GM23338 (cell line): ENCODE data around the gene LMBR1L. TPM values are rescaled to one million over a fixed set of nuclear protein-coding genes. Genes with fewer than 3 reads are reported as not detected.

Experiments used
- ATAC-seq: fragments of 200-7000 bp; cut with Tn5 transposase; 3 replicates; pipeline ENCODE4 v1.9.1; 2020
- DNase-seq: peaks from one replicate; pipeline ENCODE4 v3.0.0-alpha.2; 2015; ENCODE audit warnings: low spot score
- H2AFZ ChIP-seq: fragments of 200-600 bp; sonication (generic); 2 replicates; pipeline ENCODE4 v1.8.0; 2016; ENCODE audit warnings: antibody characterized with exemption, mild to moderate bottlenecking, moderate library complexity
- H3F3A ChIP-seq: fragments of 200-600 bp; sonication (generic); replicated peaks from 2 replicates; pipeline ENCODE4 v1.8.0; 2017; ENCODE audit warnings: antibody characterized with exemption, mixed run types, low read depth
- H3K27ac ChIP-seq: fragments of 200-600 bp; sonication (generic); 2 replicates; pipeline ENCODE4 v1.6.1; 2016; ENCODE audit warnings: low read depth
- H3K27me3 ChIP-seq: fragments of 200-600 bp; sonication (generic); 2 replicates; pipeline ENCODE4 v1.8.0; 2016; ENCODE audit warnings: mild to moderate bottlenecking, mixed run types, moderate library complexity; ENCODE audit not compliant: insufficient read depth
- H3K36me3 ChIP-seq: fragments of 200-600 bp; sonication (generic); 2 replicates; pipeline ENCODE4 v1.8.0; 2016; ENCODE audit warnings: mild to moderate bottlenecking; ENCODE audit not compliant: insufficient read depth
- H3K4me1 ChIP-seq: fragments of 200-600 bp; sonication (generic); 2 replicates; pipeline ENCODE4 v1.8.0; 2016; ENCODE audit warnings: mild to moderate bottlenecking, moderate library complexity; ENCODE audit not compliant: insufficient read depth
- H3K4me2 ChIP-seq: fragments of 200-600 bp; sonication (generic); 2 replicates; pipeline ENCODE4 v1.7.1; 2017; ENCODE audit warnings: mixed run types
- H3K4me3 ChIP-seq: fragments of 200-600 bp; sonication (generic); 2 replicates; pipeline ENCODE4 v1.6.1; 2016; ENCODE audit warnings: mixed run types
- H3K79me2 ChIP-seq: fragments of 200-600 bp; sonication (generic); replicated peaks from 2 replicates; pipeline ENCODE4 v1.8.0; 2017; ENCODE audit warnings: mild to moderate bottlenecking; ENCODE audit not compliant: insufficient read depth
- H3K9me2 ChIP-seq: fragments of 200-600 bp; sonication (generic); 2 replicates; pipeline ENCODE4 v1.8.0; 2017; ENCODE audit not compliant: insufficient read depth
- H4K20me1 ChIP-seq: fragments of 200-600 bp; sonication (generic); replicated peaks from 2 replicates; pipeline ENCODE4 v1.8.0; 2017; ENCODE audit warnings: mild to moderate bottlenecking; ENCODE audit not compliant: insufficient read depth
- H3K27ac Mint-ChIP-seq: 2 replicates; pipeline ENCODE4 v1.8.0; 2020; ENCODE audit warnings: inconsistent platforms, mild to moderate bottlenecking, moderate library complexity, mixed read lengths
- H3K27me3 Mint-ChIP-seq: 3 replicates; pipeline ENCODE4 v1.8.0; 2022; ENCODE audit warnings: low read depth, mild to moderate bottlenecking, moderate library complexity, mixed read lengths, inconsistent platforms; ENCODE audit not compliant: insufficient read depth, poor library complexity
- H3K36me3 Mint-ChIP-seq: 3 replicates; pipeline ENCODE4 v1.8.0; 2021; ENCODE audit warnings: low read depth, mild to moderate bottlenecking, inconsistent platforms, moderate library complexity, mixed read lengths
- H3K4me1 Mint-ChIP-seq: 3 replicates; pipeline ENCODE4 v1.8.0; 2020; ENCODE audit warnings: mild to moderate bottlenecking, inconsistent platforms, mixed read lengths
- H3K4me3 Mint-ChIP-seq: 3 replicates; pipeline ENCODE4 v1.8.0; 2021; ENCODE audit warnings: moderate library complexity, mild to moderate bottlenecking, inconsistent platforms, mixed read lengths
- H3K9me3 Mint-ChIP-seq: 3 replicates; pipeline ENCODE4 v1.8.0; 2020; ENCODE audit warnings: moderate library complexity, mild to moderate bottlenecking, inconsistent platforms, mixed read lengths
- CREB1 ChIP-seq: fragments of 250-450 bp; sonication (Bioruptor Pico); IDR thresholded peaks from 2 replicates; pipeline ENCODE4 v1.5.0; 2020; ENCODE audit warnings: low read depth, mild to moderate bottlenecking, moderate library complexity
- EZH2 ChIP-seq: fragments of 200-600 bp; sonication (generic); IDR thresholded peaks from one replicate; pipeline ENCODE4 v1.8.0; 2017; ENCODE audit warnings: antibody characterized with exemption, mild to moderate bottlenecking, low read depth; ENCODE audit not compliant: unreplicated experiment
- EZH2phosphoT487 ChIP-seq: fragments of 200-600 bp; sonication (generic); IDR thresholded peaks from one replicate; pipeline ENCODE4 v1.8.1; 2018; ENCODE audit warnings: antibody characterized with exemption; ENCODE audit not compliant: unreplicated experiment
- NANOG ChIP-seq: IDR thresholded peaks from 2 replicates; pipeline ENCODE4 v1.6.1; 2016; ENCODE audit warnings: antibody characterized with exemption, borderline replicate concordance
- POLR2AphosphoS5 ChIP-seq: IDR thresholded peaks from 2 replicates; pipeline ENCODE4 v1.6.1; 2016; ENCODE audit warnings: antibody characterized with exemption, low read depth
- STAT1 ChIP-seq: IDR thresholded peaks from one replicate; pipeline ENCODE4 v1.6.1; 2016; ENCODE audit warnings: antibody characterized with exemption; ENCODE audit not compliant: unreplicated experiment
- ZNF331 ChIP-seq: fragments of 250-450 bp; sonication (Bioruptor Pico); IDR thresholded peaks from 2 replicates; pipeline ENCODE4 v1.5.0; 2020; ENCODE audit warnings: low read depth, mild to moderate bottlenecking, moderate library complexity
- polyA plus RNA-seq: library from polyadenylated mRNA; unstranded; fragments of >200 nt; fragmentation: Nextera tagmentation; extraction: Ambion mirVana; gene quantifications from 2 replicates; pipeline ENCODE4 v1.2.1, GENCODE V29; 2016
- total RNA-seq: library from RNA; depleted of rRNA; stranded (reverse); fragments of >200 nt; shearing (Covaris generic); gene quantifications from 2 replicates; pipeline ENCODE4 v1.2.3, GENCODE V29; 2014
- TF ChIP-seq, protein P1 (sequence below): fragments of 250-450 bp; sonication (Bioruptor Pico); IDR thresholded peaks from 2 replicates; pipeline ENCODE4 v1.5.0; 2020; ENCODE audit warnings: mild to moderate bottlenecking, moderate library complexity
- TF ChIP-seq, protein P2 (sequence below), 2 experiments: fragments of 200-600 bp in 1 of 2; sonication (generic) in 1 of 2; conservative IDR thresholded peaks; 2 replicates each; pipeline versions ENCODE4 v1.5.1 to v1.6.1; 2016 to 2017; ENCODE audit warnings: antibody characterized with exemption in 2 of 2, low read depth in 2 of 2, mild to moderate bottlenecking in 2 of 2, moderate library complexity in 1 of 2
- TF ChIP-seq, protein P3 (sequence below): IDR thresholded peaks from one replicate; pipeline ENCODE4 v1.6.1; 2018; ENCODE audit warnings: antibody characterized with exemption; ENCODE audit not compliant: unreplicated experiment
- TF ChIP-seq, protein P4 (sequence below): IDR thresholded peaks from 2 replicates; pipeline ENCODE4 v1.6.1; 2016; ENCODE audit warnings: antibody characterized with exemption

Gene LMBR1L
- total and polyA plus RNA-seq, 2 experiments from 2014 or later, result 19.8 to 57.0 TPM

DNA sequence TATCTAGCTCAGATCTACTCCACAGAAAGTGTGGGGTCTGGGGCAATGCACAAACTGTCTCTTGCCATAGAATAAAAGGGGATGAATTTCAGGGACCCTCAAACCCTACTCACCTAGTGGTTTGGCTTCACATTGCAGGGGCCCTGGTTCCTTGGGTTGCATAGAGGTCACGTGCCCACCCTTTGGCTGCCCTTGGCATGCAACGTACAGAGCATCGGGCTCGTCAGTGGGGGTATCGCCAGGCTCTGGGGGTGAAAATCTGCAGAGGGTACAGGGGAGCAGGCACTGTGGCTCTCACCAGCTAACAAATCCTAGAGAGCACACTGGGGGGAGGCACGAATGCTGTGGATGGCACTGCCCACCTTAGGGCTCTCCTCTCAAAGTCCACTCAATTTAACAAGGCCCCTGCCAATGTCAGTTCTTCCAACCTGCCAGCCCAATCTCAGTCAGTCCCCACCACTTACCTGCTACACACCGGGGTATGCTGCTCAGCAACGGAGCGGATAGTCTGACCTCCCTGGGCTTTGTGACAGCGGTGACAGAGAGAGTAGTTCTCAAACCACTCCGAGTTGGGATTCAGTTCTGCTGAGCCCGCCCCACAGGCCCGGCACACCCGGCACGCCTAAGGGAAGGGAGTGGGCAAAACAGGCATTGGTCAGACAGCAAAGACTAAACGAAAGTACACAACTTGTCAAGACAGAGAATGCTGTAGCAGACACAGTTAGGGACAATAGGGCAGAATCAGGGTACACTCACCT lies 58.0 kb downstream of the LMBR1L start (continued):
- TF ChIP-seq, protein P1, sequence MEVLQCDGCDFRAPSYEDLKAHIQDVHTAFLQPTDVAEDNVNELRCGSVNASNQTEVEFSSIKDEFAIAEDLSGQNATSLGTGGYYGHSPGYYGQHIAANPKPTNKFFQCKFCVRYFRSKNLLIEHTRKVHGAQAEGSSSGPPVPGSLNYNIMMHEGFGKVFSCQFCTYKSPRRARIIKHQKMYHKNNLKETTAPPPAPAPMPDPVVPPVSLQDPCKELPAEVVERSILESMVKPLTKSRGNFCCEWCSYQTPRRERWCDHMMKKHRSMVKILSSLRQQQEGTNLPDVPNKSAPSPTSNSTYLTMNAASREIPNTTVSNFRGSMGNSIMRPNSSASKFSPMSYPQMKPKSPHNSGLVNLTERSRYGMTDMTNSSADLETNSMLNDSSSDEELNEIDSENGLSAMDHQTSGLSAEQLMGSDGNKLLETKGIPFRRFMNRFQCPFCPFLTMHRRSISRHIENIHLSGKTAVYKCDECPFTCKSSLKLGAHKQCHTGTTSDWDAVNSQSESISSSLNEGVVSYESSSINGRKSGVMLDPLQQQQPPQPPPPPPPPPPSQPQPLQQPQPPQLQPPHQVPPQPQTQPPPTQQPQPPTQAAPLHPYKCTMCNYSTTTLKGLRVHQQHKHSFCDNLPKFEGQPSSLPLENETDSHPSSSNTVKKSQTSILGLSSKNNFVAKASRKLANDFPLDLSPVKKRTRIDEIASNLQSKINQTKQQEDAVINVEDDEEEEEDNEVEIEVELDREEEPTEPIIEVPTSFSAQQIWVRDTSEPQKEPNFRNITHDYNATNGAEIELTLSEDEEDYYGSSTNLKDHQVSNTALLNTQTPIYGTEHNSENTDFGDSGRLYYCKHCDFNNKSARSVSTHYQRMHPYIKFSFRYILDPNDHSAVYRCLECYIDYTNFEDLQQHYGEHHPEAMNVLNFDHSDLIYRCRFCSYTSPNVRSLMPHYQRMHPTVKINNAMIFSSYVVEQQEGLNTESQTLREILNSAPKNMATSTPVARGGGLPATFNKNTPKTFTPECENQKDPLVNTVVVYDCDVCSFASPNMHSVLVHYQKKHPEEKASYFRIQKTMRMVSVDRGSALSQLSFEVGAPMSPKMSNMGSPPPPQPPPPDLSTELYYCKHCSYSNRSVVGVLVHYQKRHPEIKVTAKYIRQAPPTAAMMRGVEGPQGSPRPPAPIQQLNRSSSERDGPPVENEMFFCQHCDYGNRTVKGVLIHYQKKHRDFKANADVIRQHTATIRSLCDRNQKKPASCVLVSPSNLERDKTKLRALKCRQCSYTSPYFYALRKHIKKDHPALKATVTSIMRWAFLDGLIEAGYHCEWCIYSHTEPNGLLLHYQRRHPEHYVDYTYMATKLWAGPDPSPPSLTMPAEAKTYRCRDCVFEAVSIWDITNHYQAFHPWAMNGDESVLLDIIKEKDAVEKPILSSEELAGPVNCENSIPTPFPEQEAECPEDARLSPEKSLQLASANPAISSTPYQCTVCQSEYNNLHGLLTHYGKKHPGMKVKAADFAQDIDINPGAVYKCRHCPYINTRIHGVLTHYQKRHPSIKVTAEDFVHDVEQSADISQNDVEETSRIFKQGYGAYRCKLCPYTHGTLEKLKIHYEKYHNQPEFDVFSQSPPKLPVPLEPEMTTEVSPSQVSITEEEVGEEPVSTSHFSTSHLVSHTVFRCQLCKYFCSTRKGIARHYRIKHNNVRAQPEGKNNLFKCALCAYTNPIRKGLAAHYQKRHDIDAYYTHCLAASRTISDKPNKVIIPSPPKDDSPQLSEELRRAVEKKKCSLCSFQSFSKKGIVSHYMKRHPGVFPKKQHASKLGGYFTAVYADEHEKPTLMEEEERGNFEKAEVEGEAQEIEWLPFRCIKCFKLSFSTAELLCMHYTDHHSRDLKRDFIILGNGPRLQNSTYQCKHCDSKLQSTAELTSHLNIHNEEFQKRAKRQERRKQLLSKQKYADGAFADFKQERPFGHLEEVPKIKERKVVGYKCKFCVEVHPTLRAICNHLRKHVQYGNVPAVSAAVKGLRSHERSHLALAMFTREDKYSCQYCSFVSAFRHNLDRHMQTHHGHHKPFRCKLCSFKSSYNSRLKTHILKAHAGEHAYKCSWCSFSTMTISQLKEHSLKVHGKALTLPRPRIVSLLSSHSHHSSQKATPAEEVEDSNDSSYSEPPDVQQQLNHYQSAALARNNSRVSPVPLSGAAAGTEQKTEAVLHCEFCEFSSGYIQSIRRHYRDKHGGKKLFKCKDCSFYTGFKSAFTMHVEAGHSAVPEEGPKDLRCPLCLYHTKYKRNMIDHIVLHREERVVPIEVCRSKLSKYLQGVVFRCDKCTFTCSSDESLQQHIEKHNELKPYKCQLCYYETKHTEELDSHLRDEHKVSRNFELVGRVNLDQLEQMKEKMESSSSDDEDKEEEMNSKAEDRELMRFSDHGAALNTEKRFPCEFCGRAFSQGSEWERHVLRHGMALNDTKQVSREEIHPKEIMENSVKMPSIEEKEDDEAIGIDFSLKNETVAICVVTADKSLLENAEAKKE (CRISPR knock-in tag), result no peak
- TF ChIP-seq, protein P2, sequence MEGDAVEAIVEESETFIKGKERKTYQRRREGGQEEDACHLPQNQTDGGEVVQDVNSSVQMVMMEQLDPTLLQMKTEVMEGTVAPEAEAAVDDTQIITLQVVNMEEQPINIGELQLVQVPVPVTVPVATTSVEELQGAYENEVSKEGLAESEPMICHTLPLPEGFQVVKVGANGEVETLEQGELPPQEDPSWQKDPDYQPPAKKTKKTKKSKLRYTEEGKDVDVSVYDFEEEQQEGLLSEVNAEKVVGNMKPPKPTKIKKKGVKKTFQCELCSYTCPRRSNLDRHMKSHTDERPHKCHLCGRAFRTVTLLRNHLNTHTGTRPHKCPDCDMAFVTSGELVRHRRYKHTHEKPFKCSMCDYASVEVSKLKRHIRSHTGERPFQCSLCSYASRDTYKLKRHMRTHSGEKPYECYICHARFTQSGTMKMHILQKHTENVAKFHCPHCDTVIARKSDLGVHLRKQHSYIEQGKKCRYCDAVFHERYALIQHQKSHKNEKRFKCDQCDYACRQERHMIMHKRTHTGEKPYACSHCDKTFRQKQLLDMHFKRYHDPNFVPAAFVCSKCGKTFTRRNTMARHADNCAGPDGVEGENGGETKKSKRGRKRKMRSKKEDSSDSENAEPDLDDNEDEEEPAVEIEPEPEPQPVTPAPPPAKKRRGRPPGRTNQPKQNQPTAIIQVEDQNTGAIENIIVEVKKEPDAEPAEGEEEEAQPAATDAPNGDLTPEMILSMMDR (conservative IDR thresholded peaks at IDR 0.05; ENCODE audit: low read depth in 2 of 2), result no peak

DNA sequence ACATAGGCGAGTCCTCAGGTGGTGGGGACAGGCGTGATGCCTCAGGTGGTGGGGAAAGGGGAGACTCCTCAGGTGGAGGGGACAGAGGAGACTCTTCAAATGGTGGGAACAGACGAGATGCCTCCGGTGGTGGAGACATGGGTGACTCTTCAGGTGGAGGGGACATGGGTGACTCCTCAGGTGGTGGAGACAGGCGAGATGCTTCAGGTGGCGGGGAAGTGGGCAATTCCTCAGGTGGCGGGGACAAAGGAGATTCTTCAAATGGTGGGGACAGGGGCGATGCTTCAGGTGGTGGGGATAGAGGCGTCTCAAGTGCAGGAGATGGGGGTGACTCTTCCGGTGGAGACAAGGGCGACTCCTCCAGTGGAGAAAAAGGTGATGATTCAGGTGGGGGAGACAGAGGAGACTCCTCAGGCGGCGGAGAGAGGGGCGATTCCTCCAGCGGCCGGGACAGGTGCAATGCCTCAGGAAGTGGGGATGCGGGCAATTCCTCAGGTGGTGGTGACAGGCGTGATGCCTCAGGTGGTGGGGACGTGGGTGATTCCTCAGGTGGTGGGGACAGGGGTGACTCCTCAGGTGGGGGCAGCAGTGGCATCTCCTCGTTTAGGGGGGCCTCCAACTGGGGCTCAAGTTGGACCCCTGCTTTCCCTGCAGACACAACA lies 58.7 kb downstream of the LMBR1L start:
- H3K27ac ChIP-seq, result no peak overlapping the region
- H4K20me1 ChIP-seq, result peaks cover 53% of the 10 kb centered on the region
- no peaks in the 10 kb centered on the region for H3K27me3 ChIP-seq
- peaks cover 19% of the 10 kb centered on the region for H3K4me1 Mint-ChIP-seq
- no peak overlapping the region for H2AFZ ChIP-seq
- peaks cover 35% of the 10 kb centered on the region for H3K79me2 ChIP-seq
- ATAC-seq, result no peak
- H3K9me3 Mint-ChIP-seq, result no peaks in the 10 kb centered on the region; the same call in 2 of the 3 replicates
- H3K4me3 ChIP-seq, result no peak overlapping the region
- H3K4me3 Mint-ChIP-seq, result no peak overlapping the region
- peaks cover 89% of the 10 kb centered on the region for H3K36me3 Mint-ChIP-seq
- no peak overlapping the region for H3K4me2 ChIP-seq
- H3K36me3 ChIP-seq, result peaks cover 36% of the 10 kb centered on the region
- no peaks in the 10 kb centered on the region for H3F3A ChIP-seq
- H3K27ac Mint-ChIP-seq, result no peak overlapping the region
- H3K4me1 ChIP-seq, result peaks cover 8% of the 10 kb centered on the region
- H3K9me2 ChIP-seq, result no peaks in the 10 kb centered on the region
- peaks cover 12% of the 10 kb centered on the region for H3K27me3 Mint-ChIP-seq
- no peak for DNase-seq
- TF ChIP-seq EZH2phosphoT487 (no peak), STAT1 (no peak), EZH2 (no peak), CREB1 (CRISPR knock-in tag) (no peak), NANOG (no peak), ZNF331 (CRISPR knock-in tag) (no peak), POLR2AphosphoS5 (no peak)
- TF ChIP-seq, protein P3, sequence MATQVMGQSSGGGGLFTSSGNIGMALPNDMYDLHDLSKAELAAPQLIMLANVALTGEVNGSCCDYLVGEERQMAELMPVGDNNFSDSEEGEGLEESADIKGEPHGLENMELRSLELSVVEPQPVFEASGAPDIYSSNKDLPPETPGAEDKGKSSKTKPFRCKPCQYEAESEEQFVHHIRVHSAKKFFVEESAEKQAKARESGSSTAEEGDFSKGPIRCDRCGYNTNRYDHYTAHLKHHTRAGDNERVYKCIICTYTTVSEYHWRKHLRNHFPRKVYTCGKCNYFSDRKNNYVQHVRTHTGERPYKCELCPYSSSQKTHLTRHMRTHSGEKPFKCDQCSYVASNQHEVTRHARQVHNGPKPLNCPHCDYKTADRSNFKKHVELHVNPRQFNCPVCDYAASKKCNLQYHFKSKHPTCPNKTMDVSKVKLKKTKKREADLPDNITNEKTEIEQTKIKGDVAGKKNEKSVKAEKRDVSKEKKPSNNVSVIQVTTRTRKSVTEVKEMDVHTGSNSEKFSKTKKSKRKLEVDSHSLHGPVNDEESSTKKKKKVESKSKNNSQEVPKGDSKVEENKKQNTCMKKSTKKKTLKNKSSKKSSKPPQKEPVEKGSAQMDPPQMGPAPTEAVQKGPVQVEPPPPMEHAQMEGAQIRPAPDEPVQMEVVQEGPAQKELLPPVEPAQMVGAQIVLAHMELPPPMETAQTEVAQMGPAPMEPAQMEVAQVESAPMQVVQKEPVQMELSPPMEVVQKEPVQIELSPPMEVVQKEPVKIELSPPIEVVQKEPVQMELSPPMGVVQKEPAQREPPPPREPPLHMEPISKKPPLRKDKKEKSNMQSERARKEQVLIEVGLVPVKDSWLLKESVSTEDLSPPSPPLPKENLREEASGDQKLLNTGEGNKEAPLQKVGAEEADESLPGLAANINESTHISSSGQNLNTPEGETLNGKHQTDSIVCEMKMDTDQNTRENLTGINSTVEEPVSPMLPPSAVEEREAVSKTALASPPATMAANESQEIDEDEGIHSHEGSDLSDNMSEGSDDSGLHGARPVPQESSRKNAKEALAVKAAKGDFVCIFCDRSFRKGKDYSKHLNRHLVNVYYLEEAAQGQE, result no peak
- TF ChIP-seq, protein P4, sequence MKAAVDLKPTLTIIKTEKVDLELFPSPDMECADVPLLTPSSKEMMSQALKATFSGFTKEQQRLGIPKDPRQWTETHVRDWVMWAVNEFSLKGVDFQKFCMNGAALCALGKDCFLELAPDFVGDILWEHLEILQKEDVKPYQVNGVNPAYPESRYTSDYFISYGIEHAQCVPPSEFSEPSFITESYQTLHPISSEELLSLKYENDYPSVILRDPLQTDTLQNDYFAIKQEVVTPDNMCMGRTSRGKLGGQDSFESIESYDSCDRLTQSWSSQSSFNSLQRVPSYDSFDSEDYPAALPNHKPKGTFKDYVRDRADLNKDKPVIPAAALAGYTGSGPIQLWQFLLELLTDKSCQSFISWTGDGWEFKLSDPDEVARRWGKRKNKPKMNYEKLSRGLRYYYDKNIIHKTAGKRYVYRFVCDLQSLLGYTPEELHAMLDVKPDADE, result no peak
